Adrenal gland (tissue), 12 donors: ENCODE measurements around the gene DYNC1I1. TPM values are rescaled to one million over a fixed set of nuclear protein-coding genes. Genes with fewer than 3 reads are reported as not detected.

ENCODE experiments used
- DNase-seq, 7 donors: peaks; one replicate each; pipeline ENCODE4 v3.0.0-alpha.2; 2019 to 2020
- H3K27ac ChIP-seq, 5 donors: fragments of 200-600 bp; sonication (generic) in 4 of 5; 1 replicate in 3 of 5; 2 replicates in 2 of 5; pipeline versions ENCODE4 v1.5.1 to v1.8.0; 2016 to 2020; ENCODE audit warnings: mild to moderate bottlenecking in 1 of 5
- H3K27me3 ChIP-seq: fragments of 200-600 bp; 2 replicates; pipeline ENCODE4 v1.8.0; 2021
- H3K36me3 ChIP-seq, 2 donors: fragments of 200-600 bp; replicated peaks in 1 of 2; 1 replicate in 1 of 2; 2 replicates in 1 of 2; pipeline versions ENCODE4 v1.5.1 to v1.8.0; 2018 to 2022
- H3K4me1 ChIP-seq, 2 donors: fragments of 200-600 bp; replicated peaks in 1 of 2; 1 replicate in 1 of 2; 2 replicates in 1 of 2; pipeline versions ENCODE4 v1.5.1 to v1.8.0; 2018 to 2021
- H3K4me3 ChIP-seq, 4 donors: fragments of 200-600 bp; sonication (generic) in 3 of 4; one replicate each; pipeline ENCODE4 v1.5.1; 2016 to 2018
- H3K9me3 ChIP-seq, 3 donors: fragments of 200-600 bp; sonication (generic) in 1 of 3; replicated peaks in 1 of 3; 1 replicate in 2 of 3; 2 replicates in 1 of 3; pipeline versions ENCODE4 v1.5.1 to v1.8.0; 2016 to 2021
- CTCF ChIP-seq, 6 experiments: fragments of 450-650 bp in 4 of 6; fragments of 200-600 bp in 2 of 6; sonication (generic) in 1 of 6; IDR thresholded peaks; 1 replicate in 5 of 6; 2 replicates in 1 of 6; pipeline versions ENCODE4 v1.5.1 to v1.8.0; 2016 to 2021; ENCODE audit warnings: antibody characterized with exemption in 6 of 6, mild to moderate bottlenecking in 2 of 6, moderate library complexity in 1 of 6
- POLR2A ChIP-seq, 2 donors: fragments of 450-650 bp; IDR thresholded peaks; one replicate each; pipeline ENCODE4 v1.6.1; 2017; ENCODE audit warnings: antibody characterized with exemption in 2 of 2, mild to moderate bottlenecking in 2 of 2, moderate library complexity in 1 of 2
- WGBS, 4 donors: extraction: QIAGEN DNeasy Blood & Tissue Kit in 2 of 4; methylation state at CpG; one replicate each; pipeline versions ENCODE4 v1.1.5 to v1.1.7; 2013 to 2017; 5-methylcytosine and 5-hydroxymethylcytosine counted together
- intact Hi-C, 2 donors: fragments of 100-400 bp; cut with DNase I; formaldehyde crosslinking; loops; one replicate each; pipeline versions ENCODE4 v1.14.1 to v1.15.0; 2022 to 2023
- polyA plus RNA-seq, 3 donors: library from polyadenylated mRNA; stranded (reverse); fragments of 200-250 nt in 2 of 3; fragments of 350-450 nt in 1 of 3; fragmentation: Illumina TruSeq in 1 of 3; extraction: RNeasy Lipid Tissue Mini Kit (QIAGEN cat#74804) in 1 of 3; gene quantifications; one replicate each; pipeline ENCODE4 v1.2.3, GENCODE V29; 2013 to 2014
- total RNA-seq, 9 donors: library from RNA; depleted of rRNA in 4 of 9; stranded (reverse); fragments of >200 nt in 4 of 9; fragments of 120-200 nt in 1 of 9; fragmentation: NEBNext Ultra II Directional in 1 of 9; extraction: Animal tissue kit (Norgen Biotek cat#: 25700) in 1 of 9; gene quantifications; one replicate each; pipeline versions ENCODE4 v1.1.0 to v1.2.4, GENCODE V29; 2013 to 2023
- donor health status: healthy with polysubstance abuse.
- donor health status: Bipolar disorder and iron deficiency.
- donor health status: DM: yes; HTN: yes; CAD: no.
- donor health status: DM: no; HTN: no; CAD: no.
- donor health status: DM: no; HTN: no; CAD: no.
- donor health status: DM: yes; HTN: yes; CAD: no.

DYNC1I1 gene
- total and polyA plus RNA-seq, 12 donors: 0.97 to 42.6 (median 8.2) TPM

GRCh38 chr7:96088579-96088978, 316.2 kb downstream of the DYNC1I1 start:
- Histone ChIP-seq H3K4me3 (no peak overlapping the region), H3K36me3 (no peaks in the 10 kb centered on the region), H3K4me1 (no peaks in the 10 kb centered on the region), H3K27me3 (no peaks in the 10 kb centered on the region), H3K9me3 (peaks cover 0 to 4% (median 0%) of the 10 kb centered on the region in 3 donors), H3K27ac (no peak overlapping the region)
- WGBS, 4 donors: 83 to 86% (median 85%) methylated on average over 5 of the region's 5 CpGs
- intact Hi-C loops: no loop called here
- DNase-seq: no peak
- TF ChIP-seq CTCF (IDR thresholded peaks at IDR 0.05): no peak
- no peak for TF ChIP-seq POLR2A (IDR thresholded peaks at IDR 0.05)

GRCh38 chr7:96089511-96089910, 317.2 kb downstream of the DYNC1I1 start:
- intact Hi-C loops: no loop called here
- Histone ChIP-seq H3K36me3 (no peaks in the 10 kb centered on the region), H3K27ac (no peak overlapping the region), H3K4me3 (no peak overlapping the region), H3K27me3 (no peaks in the 10 kb centered on the region), H3K4me1 (no peaks in the 10 kb centered on the region), H3K9me3 (peaks cover 0 to 4% (median 0%) of the 10 kb centered on the region in 3 donors)
- DNase-seq: no peak
- WGBS, 4 donors: 71 to 77% (median 73%) methylated on average over 3 of the region's 3 CpGs
- no peak for TF ChIP-seq CTCF (IDR thresholded peaks at IDR 0.05)
- TF ChIP-seq POLR2A (IDR thresholded peaks at IDR 0.05): no peak

GRCh38 chr7:96090756-96091155, 318.4 kb downstream of the DYNC1I1 start:
- TF ChIP-seq POLR2A (IDR thresholded peaks at IDR 0.05) (no peak), CTCF (IDR thresholded peaks at IDR 0.05) (no peak)
- 75 to 84% (median 80%) methylated on average over 6 of the region's 6 CpGs for WGBS, 4 donors
- no peak for DNase-seq
- H3K27ac ChIP-seq: no peak overlapping the region
- H3K36me3 ChIP-seq: no peaks in the 10 kb centered on the region
- no peaks in the 10 kb centered on the region for H3K4me1 ChIP-seq
- intact Hi-C loops: no loop called here
- peaks cover 0 to 4% (median 0%) of the 10 kb centered on the region in 3 donors for H3K9me3 ChIP-seq
- H3K4me3 ChIP-seq: no peak overlapping the region
- no peaks in the 10 kb centered on the region for H3K27me3 ChIP-seq

GRCh38 chr7:96093435-96093834, 321.1 kb downstream of the DYNC1I1 start:
- Histone ChIP-seq H3K36me3 (no peaks in the 10 kb centered on the region), H3K9me3 (no peaks in the 10 kb centered on the region), H3K27me3 (no peaks in the 10 kb centered on the region), H3K4me3 (no peak overlapping the region), H3K27ac (peak overlapping the region in 1 of 5 donors; percentile 27), H3K4me1 (no peaks in the 10 kb centered on the region)
- TF ChIP-seq POLR2A (IDR thresholded peaks at IDR 0.05): no peak
- no peak for TF ChIP-seq CTCF (IDR thresholded peaks at IDR 0.05)
- 27 to 38% (median 29%) methylated on average over 1 of the region's 1 CpG for WGBS, 4 donors
- peak in 3 of 7 donors; percentile 2 to 32 (median 27) for DNase-seq
- intact Hi-C loops: no loop called here
